T1000 (cell line): ENCODE results near the gene CPEB3.

Source experiments
- DNase-seq: peaks from one replicate; lab custom pipeline; 2025; ENCODE audit warnings: mixed read lengths; lab: John Stamatoyannopoulos, UW

CPEB3 gene

GRCh38 chr10:92208736-92209135 is 82.1 kb downstream of the CPEB3 start:
- no peak for DNase-seq

- DNase-seq: no peak
Observed at GRCh38 chr10:92208157-92208720, 82.6 kb downstream of the CPEB3 start.

GRCh38 chr10:92207061-92207460 is 83.8 kb downstream of the CPEB3 start:
- no peak for DNase-seq

GRCh38 chr10:92203919-92204623 is 86.8 kb downstream of the CPEB3 start:
- DNase-seq: no peak

- DNase-seq: no peak
Observed at GRCh38 chr10:92202536-92202935, 88.3 kb downstream of the CPEB3 start.

- DNase-seq: no peak
Observed at GRCh38 chr10:92200564-92200963, 90.3 kb downstream of the CPEB3 start.

GRCh38 chr10:92187101-92187500 is 103.8 kb downstream of the CPEB3 start:
- DNase-seq: no peak

GRCh38 chr10:92184977-92185376 is 105.9 kb downstream of the CPEB3 start:
- no peak for DNase-seq

- DNase-seq: no peak
Observed at GRCh38 chr10:92183199-92183598, 107.7 kb downstream of the CPEB3 start.

GRCh38 chr10:92181575-92181974 is 109.3 kb downstream of the CPEB3 start:
- no peak for DNase-seq

GRCh38 chr10:92180399-92180798 is 110.5 kb downstream of the CPEB3 start:
- DNase-seq: no peak

GRCh38 chr10:92177546-92177945 is 113.3 kb downstream of the CPEB3 start:
- DNase-seq: no peak

GRCh38 chr10:92175164-92175563 is 115.7 kb downstream of the CPEB3 start:
- DNase-seq: no peak

GRCh38 chr10:92173996-92174395 is 116.9 kb downstream of the CPEB3 start:
- DNase-seq: no peak

- no peak for DNase-seq
Observed at GRCh38 chr10:92164036-92164696, 126.7 kb downstream of the CPEB3 start.

GRCh38 chr10:92162541-92162940 is 128.3 kb downstream of the CPEB3 start:
- DNase-seq: no peak

GRCh38 chr10:92156874-92157773 is 133.8 kb downstream of the CPEB3 start:
- no peak for DNase-seq

GRCh38 chr10:92150823-92151222 is 140.1 kb downstream of the CPEB3 start:
- no peak for DNase-seq

- no peak for DNase-seq
Observed at GRCh38 chr10:92149261-92149660, 141.6 kb downstream of the CPEB3 start.

- DNase-seq: no peak
Observed at GRCh38 chr10:92146781-92147180, 144.1 kb downstream of the CPEB3 start.

- DNase-seq: no peak
Observed at GRCh38 chr10:92146107-92146506, 144.8 kb downstream of the CPEB3 start.

GRCh38 chr10:92142949-92143348 is 147.9 kb downstream of the CPEB3 start:
- DNase-seq: no peak
